Mucosa of descending colon (tissue), 3 donors: ENCODE data around the gene UBL5. TPM values are rescaled to one million over a fixed set of nuclear protein-coding genes. Genes with fewer than 3 reads are reported as not detected.

Source experiments
- ATAC-seq: fragments of 200-7000 bp; cut with Tn5 transposase; one replicate; pipeline ENCODE4 v1.9.1; 2020; ENCODE audit warnings: mild to moderate bottlenecking, moderate library complexity
- DNase-seq, 3 donors: peaks; one replicate each; pipeline ENCODE4 v3.0.0-alpha.2; 2020
- H3K36me3 ChIP-seq: fragments of 200-600 bp; one replicate; pipeline ENCODE4 v1.8.0; 2021; ENCODE audit warnings: low read depth, mild to moderate bottlenecking
- H3K4me1 ChIP-seq: fragments of 200-600 bp; one replicate; pipeline ENCODE4 v1.8.0; 2021; ENCODE audit warnings: low read depth, mild to moderate bottlenecking
- H3K4me3 ChIP-seq: fragments of 200-600 bp; one replicate; pipeline ENCODE4 v1.8.0; 2021; ENCODE audit warnings: mild to moderate bottlenecking
- H3K9me3 ChIP-seq: fragments of 200-600 bp; one replicate; pipeline ENCODE4 v1.8.0; 2021; ENCODE audit warnings: mild to moderate bottlenecking
- CTCF ChIP-seq: fragments of 200-600 bp; IDR thresholded peaks from one replicate; pipeline ENCODE4 v1.8.0; 2022; ENCODE audit warnings: antibody characterized with exemption, mild to moderate bottlenecking
- intact Hi-C, 2 donors: fragments of 100-400 bp; cut with DNase I in 1 of 2; cut with micrococcal nuclease in 1 of 2; formaldehyde crosslinking; loops; one replicate each; pipeline versions ENCODE4 v1.11.0 to v1.11.1; 2022; cut with DNase I, micrococcal nuclease
- total RNA-seq, 3 donors: library from RNA; stranded (reverse); fragmentation: NEBNext Ultra II Directional in 2 of 3; extraction: Animal tissue kit (Norgen Biotek cat#: 25700) in 2 of 3; gene quantifications; one replicate each; pipeline versions ENCODE4 v1.2.1 to v1.2.4, GENCODE V29; 2021 to 2023
- donor health status: DM: no; HTN: no; CAD: no; lungs with moderate emphysema.
- donor health status: DM: no; HTN: no; CAD: no.
- donor health status: DM: no; HTN: yes; CAD: no.

UBL5 gene
- total RNA-seq, 3 donors from 2014 or later: 244 to 293 (median 271) TPM

GRCh38 chr19:9854282-9854846 lies 26.6 kb downstream of the UBL5 start:
- intact Hi-C loops: no loop called here
- no peak for TF ChIP-seq CTCF
- no peak for DNase-seq
- Histone ChIP-seq H3K4me1 (no peaks in the 10 kb centered on the region), H3K36me3 (no peaks in the 10 kb centered on the region), H3K9me3 (no peaks in the 10 kb centered on the region), H3K4me3 (no peak overlapping the region)
- no peak for ATAC-seq

DNA sequence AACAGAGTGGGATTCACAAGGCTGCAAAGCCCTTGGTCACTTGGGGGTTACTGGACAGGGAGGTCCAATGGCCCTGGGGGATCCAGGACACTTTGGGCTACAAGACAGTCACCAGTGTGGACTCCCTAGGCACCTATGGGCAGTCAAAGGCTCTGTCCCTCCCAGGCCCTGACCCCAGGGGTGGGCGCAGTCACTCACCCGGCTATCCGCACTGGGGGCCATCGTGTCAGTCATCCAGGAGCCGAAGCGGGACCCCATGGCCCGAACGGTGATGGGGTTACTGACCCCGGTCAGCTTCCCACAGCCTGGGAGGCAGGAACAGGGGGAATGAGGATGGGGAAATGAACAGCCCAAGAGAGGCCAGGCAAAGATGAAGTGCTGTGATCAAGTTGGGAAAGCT lies 28.9 kb downstream of the UBL5 start:
- TF ChIP-seq CTCF: no peak
- ATAC-seq: no peak
- intact Hi-C loops: no loop called here

DNA sequence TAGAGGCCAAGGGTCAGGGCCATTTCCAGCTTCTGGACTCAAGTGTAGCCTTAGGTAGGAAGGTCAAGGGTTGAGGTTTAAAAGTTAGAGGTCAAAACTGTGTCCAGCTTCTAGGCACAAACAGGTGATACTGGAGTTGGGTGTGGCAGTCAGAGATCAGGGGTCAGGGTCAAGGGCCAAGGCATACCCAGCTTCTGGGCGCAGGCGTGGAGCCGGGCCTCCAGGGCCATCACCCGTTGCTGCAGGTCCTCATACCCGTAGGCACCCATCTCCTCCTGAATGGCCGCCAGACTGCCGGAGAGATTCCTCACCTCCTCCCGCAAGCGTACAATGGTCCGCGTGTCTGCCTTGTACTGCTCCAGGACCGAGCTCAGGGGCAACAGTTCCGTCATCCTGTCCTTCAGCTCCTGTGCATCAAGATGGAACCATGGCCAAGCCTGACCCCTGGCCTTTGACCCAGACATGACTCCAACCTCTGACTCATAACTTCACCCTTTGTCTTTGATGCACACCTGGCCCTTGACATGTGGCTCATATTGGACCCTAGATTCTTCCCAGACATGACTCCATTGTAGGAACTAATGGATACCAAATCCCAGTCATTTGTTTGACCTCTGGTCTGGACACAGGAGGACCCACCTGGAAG lies 29.5 kb downstream of the UBL5 start:
- no peak for TF ChIP-seq CTCF
- DNase-seq (no peak), ATAC-seq (no peak)
- H3K36me3 ChIP-seq: no peaks in the 10 kb centered on the region
- intact Hi-C loops: no loop called here
- no peaks in the 10 kb centered on the region for H3K4me1 ChIP-seq
- H3K4me3 ChIP-seq: no peak overlapping the region
- no peaks in the 10 kb centered on the region for H3K9me3 ChIP-seq

More for the DNA sequence above, 28.9 kb downstream of the UBL5 start:
- no peak for DNase-seq
- Histone ChIP-seq H3K9me3 (no peaks in the 10 kb centered on the region), H3K4me1 (no peaks in the 10 kb centered on the region), H3K36me3 (no peaks in the 10 kb centered on the region), H3K4me3 (no peak overlapping the region)

DNA sequence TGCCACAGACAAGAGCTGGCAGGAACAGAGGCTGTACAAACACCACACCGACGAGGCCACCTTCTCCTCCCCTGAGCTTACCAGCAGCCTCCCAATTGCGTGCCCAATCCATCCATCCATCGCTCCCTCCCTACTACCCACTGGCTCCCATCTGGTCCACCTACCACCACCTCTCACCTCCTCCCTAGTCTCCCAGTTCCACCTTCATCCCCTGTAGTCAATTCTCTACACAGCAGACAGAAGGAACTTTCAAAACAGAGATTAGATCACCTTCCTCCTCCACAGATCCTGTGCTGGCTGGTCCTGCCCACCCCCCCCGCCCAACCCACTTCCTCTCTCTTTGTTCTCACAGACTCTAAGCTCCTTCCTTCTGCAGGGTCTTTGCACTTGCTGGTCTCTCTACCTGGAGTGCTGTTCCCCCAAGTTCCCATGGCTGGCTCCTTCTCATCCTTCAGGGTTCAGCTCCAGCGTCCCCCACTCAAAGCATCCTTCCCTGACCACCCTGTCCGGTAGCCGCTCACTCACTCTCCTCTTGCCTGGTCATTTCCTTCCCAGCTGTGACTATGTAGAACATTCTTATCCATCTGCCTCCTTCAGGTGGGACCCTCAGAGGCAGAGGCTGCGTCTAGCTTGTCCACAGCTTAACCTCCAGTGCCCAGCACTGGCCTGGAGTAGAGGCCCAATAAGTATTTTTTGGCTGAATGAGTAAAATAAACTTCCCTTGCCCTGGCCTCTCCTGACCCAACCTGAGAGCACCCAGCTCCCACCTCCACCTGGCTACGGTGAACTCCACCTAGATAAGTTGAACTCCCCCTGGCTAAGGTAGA lies 30.4 kb downstream of the UBL5 start:
- DNase-seq (no peak), ATAC-seq (peak; percentile 62)
- TF ChIP-seq CTCF: no peak
- no peaks in the 10 kb centered on the region for H3K36me3 ChIP-seq
- H3K4me1 ChIP-seq: no peaks in the 10 kb centered on the region
- H3K9me3 ChIP-seq: no peaks in the 10 kb centered on the region
- intact Hi-C loops: no loop called here
- no peak overlapping the region for H3K4me3 ChIP-seq

- DNase-seq: no peak
- intact Hi-C loops: no loop called here
- Histone ChIP-seq H3K9me3 (no peaks in the 10 kb centered on the region), H3K4me3 (no peak overlapping the region), H3K4me1 (no peaks in the 10 kb centered on the region), H3K36me3 (no peaks in the 10 kb centered on the region)
- TF ChIP-seq CTCF: no peak
- no peak for ATAC-seq
Measured at GRCh38 chr19:9858766-9859165, 31.0 kb downstream of the UBL5 start.
